ENCODE results near the gene MEN1.

MEN1 gene

DNA sequence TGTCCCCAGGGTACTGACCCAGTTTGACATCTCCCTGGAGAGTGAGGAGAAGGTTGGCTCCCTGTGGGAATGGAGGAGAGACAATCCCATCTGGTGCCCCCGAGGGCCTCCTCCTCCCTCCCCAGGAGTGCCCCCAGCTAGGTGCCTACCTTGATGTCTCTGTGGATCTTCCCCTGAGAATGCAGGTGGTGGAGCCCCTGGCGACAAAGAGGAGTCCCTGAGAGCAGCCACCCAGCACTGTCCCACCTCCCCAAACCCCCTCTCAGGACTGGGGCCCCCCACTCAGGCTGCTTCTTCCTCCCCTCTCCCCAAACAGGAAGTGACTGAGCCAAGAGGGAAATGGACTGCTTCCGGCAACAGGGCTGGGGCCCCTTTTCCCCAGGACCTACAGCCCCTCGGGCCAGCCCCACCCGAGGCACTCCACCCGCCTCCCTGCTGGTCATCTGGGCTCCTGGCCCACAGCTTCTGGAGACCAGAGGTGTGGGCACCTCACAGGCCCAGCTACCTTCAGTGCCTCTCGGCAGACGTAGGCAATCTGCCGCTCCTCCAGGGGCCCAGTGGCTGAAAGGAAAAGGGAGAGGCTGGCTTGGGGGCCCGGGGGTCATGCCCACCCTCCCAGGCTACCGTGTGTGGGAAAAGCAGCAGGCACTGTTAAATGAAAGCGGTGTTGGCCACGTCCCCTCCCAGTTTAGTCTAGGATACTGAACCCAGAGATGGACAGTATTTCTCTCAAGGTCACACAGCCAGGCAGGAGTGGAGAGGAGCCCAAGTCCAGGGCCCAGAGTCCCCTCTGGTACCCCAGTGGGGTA is 8.6 kb downstream of the MEN1 start:
- FAIRE-seq = no peak
- no peak for DNase-seq (ENCODE audit: low spot score)

GRCh38 chr11:64801158-64801464 is 9.2 kb downstream of the MEN1 start:
- FAIRE-seq = no peak
- DNase-seq (ENCODE audit: low spot score) = no peak

DNA sequence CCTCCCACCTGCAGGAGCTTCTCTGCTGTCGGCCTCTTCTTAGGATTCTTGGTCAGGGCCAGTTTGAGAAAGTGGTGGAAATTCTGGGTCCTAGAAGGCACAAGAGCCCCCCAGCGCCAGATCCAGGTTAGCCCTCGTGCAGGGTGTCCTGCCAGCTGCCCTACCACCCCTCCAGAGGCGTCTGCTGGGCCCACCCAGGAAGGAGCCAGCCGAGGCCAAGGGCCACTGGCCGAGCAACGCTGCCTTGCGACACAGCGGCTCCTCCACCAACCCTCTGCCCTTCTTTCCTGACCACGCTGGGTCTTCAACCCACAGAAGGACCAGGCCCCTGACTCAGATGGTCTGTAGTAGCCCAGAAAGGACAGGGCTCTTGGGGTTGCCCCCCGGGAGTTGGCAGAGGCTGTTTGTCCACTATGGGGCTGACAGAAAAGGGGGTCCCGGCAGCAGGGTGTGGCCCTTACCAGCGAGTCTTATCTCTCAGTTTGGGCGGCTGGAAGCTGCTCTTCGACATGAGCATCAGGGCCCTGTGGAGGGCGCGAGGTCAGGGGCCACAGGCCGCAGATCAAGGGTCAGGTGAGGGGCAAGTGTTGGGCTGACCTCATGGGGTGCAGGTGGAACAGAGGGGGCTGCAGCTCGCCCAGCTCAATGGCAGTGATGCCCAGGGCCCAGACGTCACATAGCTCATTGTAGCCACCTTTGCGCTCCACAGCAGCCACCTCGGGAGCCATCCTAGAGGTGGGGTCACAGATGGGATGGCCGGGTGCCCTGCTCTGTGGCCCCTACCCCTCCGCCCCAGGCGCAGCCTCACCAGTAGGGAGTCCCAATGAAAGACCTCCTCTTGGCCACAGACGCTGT is 9.8 kb downstream of the MEN1 start:
- FAIRE-seq = no peak
- DNase-seq (ENCODE audit: low spot score) = no peak

DNA sequence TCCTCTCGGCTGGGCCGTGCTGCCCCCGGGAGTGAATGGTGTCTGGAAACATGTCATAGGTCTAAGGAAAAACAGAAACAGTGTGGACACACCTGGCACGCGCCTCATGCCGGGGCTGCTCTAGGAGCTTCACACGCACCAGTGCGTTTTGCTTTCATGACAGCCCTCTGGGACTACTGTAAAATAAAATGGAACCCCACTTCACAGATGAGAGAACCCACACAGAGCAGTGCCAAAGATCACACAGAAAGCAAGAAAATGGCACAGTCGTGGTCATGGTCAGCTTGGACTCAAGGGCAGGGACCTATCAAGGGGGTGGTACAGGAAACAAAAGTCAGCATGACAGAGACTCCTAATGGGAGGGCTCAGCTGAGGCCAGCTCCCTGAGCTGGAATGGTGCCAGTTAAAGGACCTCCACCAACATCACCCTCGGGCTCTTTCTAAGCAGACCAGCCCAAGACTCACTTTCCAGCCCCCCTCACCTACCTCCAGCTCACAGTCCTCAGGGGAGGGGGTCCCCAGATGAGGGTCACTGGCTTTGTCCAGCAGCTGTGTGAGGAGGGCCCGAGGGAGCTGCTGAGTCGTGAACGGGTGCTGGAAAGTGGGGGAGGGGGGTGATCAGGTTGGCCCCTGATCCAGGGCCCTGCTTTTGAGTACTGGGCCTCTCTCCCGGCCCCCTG is 10.6 kb downstream of the MEN1 start:
- FAIRE-seq (no peak), DNase-seq (ENCODE audit: low spot score) (no peak)

DNA sequence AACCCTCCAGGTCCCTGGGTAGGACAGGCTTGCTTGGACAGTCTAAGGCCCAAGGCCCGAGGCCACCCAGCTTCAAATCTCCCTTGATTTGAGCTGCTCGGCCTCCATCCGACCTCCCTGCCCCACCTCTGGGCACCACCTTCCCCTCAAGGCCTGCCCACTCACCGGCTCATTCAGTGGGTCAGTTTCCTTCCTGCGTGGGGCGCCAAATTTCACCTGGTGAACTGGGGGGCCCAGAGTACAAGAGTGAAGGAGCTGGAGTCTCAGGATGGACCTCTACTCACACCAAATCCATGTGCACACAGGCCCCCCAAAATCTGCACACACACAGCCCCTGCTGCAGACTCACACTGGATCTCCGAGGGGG is 11.1 kb downstream of the MEN1 start:
- FAIRE-seq = no peak

DNA sequence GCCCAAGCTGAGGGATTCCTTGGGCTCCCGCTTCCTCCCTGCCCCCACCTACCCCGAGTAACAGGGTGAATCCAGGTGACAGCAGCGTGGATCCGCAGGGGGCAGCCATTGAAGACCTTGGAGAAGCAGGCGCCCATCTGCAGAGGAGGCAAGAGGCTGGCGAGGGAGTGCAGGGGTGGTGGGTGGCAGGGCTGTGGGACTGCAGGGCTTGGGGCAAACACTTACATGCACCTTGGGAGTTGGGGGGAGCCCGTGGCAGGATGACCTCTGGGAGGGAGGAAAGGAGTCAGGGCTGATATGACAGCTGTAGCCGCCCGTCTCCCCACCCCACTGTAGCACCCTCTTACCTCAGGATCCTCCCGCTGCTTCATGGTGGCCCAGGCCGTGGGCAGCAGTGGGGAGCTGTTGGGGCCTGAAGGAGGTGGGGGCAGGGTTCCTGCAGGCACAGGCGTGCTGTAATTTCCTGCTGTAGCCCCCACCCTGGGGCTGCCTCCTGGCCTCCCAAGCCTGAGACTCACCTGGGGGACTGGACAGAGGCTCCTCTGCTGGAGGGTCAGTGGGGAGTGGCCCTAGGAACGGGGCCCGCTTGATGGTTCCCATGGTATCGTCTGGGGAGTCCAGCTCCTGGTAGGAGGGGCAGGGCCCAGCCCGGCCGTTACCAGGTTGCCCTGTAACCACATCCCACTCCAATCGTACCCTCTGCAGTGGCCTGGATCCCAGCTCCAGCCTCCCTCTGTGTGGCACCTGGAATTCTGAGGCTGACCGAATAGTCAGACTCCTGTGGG is 13.4 kb downstream of the MEN1 start:
- FAIRE-seq (no peak), DNase-seq (ENCODE audit: low spot score) (no peak)

More for the DNA sequence above, 11.1 kb downstream of the MEN1 start:
- no peak for DNase-seq (ENCODE audit: low spot score)

GRCh38 chr11:64796047-64796756 is 14.1 kb downstream of the MEN1 start:
- no peak for DNase-seq (ENCODE audit: low spot score)
- no peak for FAIRE-seq

GRCh38 chr11:64794526-64794925 is 15.8 kb downstream of the MEN1 start:
- DNase-seq (ENCODE audit: low spot score) (no peak), FAIRE-seq (no peak)

DNA sequence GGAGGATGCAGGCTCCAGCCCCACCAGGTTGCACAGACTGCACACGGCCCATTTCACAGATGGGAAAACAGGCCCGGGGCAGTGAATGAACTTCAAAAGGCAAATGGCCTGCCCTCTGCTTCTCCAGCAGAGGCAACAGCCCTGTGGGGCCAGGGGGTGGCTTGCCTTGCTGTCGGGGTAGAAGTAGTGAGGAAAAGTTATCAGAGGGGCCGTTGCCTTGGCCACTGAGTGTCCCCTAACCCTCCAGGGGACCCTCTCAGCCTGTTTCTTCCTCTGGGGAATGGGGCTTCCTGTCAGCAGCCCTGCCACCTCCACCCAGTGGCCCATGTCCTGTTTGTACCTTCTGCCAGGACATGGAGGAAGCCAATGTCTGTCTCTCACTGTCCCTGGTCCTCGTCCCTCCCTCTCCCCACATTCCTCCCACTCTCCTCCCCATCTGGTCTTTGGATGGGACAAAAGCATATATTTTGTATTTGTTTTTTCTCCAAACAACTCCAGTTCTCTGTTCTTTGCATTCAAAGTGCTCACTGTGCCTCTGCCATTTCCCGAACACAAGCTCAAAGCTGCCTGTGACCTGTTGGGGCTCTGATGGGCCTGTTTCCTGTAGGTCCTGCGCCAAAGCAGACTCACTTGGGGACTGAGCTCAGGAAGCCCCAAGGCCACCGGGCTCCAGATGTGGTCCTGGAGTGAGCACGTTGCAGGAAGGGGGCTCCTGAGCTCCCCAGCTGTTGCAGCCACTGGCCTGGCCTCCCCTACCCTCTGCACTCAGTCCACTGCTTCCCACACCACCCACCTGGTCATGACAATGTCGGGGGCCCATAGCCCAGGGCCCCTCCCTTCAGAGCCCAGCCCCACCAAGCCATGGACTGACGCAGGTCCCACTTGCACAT is 16.8 kb downstream of the MEN1 start:
- FAIRE-seq (no peak), DNase-seq (ENCODE audit: low spot score) (no peak)

DNA sequence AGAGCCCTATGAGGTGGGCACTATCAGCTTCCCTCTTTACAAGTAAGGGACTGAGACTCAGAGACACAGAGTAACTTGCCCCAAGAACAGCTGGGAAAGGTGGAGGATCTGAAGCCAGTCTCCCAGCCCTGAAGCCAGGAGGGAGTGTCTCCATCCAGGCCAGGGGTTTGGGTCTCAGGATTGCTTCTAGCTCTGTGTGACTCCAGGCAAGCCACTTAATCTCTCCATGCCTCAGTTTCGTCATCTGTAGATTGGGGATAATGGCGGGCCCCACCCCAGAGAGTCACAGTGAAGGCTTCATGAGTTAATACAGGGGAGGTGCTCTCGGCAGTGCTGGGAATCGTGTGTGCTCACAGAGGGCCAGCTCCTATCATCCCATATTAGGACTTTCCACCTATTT is 17.9 kb downstream of the MEN1 start:
- DNase-seq (ENCODE audit: low spot score) (no peak), FAIRE-seq (no peak)

GRCh38 chr11:64791781-64792291 is 18.5 kb downstream of the MEN1 start:
- no peak for DNase-seq (ENCODE audit: low spot score)
- no peak for FAIRE-seq

DNA sequence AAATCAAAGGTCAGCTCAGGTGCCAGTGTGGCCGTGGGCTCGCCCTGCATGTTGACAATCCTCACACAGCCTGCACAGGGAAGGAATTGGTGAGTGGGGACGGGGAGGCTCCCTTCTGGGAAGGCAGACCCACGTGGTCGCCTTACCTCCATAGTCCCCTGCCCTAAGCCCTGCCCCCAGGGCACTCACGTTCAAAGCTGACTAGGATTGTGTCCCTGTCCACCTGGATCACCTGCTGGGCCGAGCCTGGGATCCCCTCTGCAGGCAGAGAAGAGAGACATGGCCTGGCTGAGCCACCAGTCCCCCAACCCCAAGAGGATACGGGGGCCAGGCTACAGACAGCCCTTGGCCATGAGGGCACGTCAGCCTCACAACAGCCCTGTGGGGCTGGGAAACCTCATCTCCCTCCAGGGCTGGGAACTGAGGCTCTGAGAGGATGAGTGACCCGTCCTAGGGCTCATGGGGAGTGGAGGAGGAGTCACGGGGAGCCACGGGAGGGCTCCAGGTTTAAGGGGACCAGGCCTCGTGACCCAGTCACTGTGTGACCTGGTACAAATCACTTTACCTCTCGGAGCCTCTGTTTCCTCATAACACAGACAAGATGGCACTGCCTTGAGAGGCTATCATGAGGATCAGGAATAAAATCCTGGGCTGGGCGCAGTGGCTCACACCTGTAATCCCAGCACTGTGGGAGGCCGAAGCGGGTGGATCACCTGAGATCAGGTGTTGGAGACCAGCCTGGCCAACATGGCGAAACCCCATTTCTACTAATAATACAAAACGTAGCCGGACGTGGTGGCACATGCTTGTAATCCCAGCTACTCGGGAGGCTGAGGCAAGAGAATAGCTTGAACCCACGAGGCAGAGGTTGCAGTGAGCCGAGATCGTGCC is 19.9 kb downstream of the MEN1 start:
- no peak for DNase-seq (ENCODE audit: low spot score)

DNA sequence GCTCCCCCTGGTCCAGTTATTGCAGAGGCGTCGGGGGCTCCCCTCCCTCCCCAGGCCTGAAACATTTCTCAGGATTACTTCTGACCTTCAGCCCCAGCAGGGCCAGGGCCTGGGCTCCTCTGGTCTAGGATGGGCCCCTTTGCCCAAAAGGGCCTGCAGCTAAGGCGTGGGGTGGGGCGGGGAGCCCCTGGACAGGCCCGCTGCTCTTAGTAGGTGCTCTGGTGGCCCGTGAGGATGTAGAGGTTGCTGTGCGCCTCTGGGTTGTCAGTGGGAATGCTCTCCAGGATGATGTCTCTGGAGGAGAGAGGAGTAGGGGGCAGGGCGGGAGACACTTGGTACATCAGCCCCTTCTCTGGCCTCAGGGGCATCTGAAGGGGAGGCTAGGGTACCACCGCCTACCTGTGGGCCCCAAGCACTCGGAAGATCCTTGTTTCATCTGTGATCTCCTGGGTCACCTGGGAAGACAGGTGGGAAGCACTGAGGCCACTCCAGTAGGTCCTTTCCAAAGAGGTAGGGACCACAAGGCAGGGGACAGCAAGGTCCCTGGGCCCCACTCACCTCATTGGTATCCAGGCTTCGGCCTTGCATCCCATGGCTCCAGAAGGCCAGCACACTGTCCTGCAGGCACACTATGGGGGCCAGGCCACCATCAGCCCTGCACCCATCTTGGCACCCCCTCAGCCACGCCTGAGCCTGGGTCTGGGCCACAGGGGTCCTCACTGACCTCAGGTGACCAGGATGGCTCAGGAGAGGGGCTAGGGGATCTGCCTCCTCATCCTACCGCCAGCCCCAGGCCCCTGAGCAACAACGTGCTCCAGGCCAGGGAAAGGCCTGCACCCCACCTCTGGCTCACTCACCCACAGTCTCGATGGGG is 20.8 kb downstream of the MEN1 start:
- FAIRE-seq (no peak), DNase-seq (ENCODE audit: low spot score) (no peak)

More for the DNA sequence above, 19.9 kb downstream of the MEN1 start:
- FAIRE-seq = no peak

DNA sequence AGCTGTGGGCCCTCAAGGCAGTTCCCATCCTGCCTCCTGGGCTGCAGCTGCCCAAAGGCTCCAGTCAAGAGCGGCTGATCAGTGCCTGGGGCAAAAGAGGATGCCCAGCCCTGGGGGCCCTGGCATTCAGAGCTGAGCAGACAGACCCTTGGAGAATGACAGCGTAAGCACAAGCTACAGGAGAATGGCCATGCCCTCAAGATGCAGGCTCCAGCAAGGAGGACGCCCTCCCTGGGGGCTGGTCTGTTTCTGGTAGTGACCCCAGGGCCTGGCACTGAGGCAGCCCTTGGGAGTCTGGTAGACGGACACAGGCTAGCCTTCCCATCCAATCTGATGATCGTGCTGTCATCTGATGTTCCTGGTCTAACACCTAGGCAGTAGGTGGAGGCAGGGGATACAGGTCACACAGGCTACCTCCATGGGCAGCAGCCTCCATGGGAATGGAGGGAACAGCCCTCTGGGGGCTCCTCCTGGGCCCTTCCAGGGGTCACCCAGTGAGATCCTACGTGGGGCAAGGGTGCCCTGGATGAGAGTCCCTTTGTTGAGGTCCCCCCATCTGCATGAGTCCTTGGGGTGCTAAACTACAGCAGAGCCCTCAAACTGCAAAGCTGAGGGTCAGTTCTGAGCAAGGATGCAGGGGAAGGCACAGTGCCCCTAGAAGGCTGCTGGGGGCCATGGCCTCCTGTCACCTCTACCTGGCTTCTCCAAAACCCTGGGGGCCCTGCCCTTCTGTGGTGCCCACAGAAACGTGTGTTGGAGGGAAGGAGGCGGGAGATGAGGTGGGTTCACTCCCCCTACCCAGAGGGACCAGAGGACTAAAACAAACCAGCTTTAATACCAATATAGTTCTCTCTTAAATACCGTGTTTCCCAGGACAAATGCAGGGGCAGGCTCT is 21.8 kb downstream of the MEN1 start:
- DNase-seq (ENCODE audit: low spot score) (no peak), FAIRE-seq (no peak)

- FAIRE-seq (no peak), DNase-seq (ENCODE audit: low spot score) (no peak)
Observed at GRCh38 chr11:64787526-64788320, 22.6 kb downstream of the MEN1 start.

- no peak for FAIRE-seq
- DNase-seq (ENCODE audit: low spot score) = no peak
Observed at GRCh38 chr11:64786308-64786707, 24.0 kb downstream of the MEN1 start.

Data from RCC 7860 (cell line).